NCI-H774 (cell line): ENCODE results near the gene B3GALT4.
A peak's percentile ranks its signal among the peaks of the same experiment; 100 is the strongest.
"Not testable (repeated sequence)": the region's sequence is repeated elsewhere in the genome, so short reads cannot be mapped to it uniquely, and the experiment has no call there.

Experiments used
- DNase-seq: peaks from one replicate; lab custom pipeline; 2025; lab: John Stamatoyannopoulos, UW

B3GALT4 gene, protein sequence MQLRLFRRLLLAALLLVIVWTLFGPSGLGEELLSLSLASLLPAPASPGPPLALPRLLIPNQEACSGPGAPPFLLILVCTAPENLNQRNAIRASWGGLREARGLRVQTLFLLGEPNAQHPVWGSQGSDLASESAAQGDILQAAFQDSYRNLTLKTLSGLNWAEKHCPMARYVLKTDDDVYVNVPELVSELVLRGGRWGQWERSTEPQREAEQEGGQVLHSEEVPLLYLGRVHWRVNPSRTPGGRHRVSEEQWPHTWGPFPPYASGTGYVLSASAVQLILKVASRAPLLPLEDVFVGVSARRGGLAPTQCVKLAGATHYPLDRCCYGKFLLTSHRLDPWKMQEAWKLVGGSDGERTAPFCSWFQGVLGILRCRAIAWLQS

DNA sequence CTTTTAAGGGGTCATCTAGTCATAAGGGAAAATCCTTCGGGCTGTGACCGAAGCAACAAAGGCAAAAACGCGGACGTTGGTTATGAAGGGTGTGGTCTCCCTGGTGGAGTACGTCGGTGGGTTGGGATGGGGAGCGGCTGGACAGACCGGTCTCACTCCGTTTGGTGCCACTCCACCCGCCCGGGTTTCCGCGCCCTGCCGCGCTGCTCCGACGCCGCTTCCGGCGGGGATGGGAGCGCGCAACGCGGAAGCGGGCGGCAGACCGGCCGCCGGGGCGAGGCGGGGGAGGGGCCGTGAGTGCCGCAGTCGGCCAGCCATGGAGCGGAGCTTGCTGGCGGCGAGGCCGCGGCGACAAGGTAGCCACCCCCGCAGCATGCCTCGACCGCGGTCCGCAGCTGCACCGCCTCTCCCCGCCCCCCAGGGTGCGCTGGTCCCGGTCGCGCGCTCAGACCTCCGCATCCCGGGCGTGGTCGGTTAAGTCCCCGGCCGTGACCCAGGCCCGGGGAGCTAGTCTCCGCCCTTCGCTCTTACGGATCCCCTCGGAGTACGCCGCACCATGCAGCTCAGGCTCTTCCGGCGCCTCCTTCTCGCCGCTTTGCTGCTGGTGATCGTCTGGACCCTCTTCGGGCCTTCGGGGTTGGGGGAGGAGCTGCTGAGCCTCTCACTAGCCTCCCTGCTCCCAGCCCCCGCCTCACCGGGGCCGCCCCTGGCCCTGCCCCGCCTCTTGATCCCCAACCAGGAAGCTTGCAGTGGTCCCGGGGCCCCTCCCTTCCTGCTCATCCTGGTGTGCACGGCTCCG, at the start of gene B3GALT4:
B3GALT4 (plus strand) TSS at position 260 of the 799 bp plus-strand sequence; CDS start at position 557, 297 bp downstream.
- DNase-seq, result peak; percentile 75

DNA sequence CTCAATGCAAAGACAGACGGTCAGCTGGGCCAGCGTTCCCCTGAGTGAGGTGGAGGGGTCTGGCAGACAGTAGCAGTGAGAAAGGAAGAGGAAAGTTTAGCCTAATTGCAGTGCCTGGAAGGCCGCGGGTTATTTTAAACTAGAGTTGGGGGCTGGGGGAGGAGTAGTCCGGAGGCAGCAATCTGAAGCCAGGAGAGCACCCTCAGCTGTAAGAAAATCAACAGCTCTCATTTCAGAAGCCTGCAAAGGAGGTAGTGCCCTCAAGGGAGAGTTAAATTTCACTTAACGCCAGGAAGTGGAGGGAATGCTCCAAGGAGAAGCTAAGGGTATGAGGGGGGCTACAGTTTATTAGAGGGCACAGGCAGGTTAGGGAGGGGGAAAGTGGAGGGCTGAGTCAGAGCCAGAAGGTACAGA, 41.7 kb upstream of the B3GALT4 start:
- DNase-seq, result no peak

DNA sequence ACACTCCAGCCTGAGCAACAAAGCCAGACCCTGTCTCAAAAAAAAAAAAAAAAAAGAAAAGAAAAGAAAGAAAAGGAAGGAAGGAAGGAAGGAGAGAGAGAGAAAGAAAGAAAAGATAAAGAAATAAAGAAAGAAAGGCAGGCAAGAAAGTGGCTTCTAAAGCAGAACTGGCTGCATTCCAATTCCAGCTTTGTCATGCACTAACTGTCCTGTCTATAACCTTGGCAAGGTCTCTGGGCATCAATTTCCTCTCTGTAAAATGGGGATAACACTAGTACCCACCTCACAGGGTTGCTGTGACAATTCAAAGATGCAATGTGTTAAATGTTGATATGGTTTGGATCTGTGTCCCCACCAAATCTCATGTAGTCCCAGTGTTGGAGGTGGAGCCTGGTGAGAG, 40.6 kb upstream of the B3GALT4 start:
- DNase-seq, result no peak

DNA sequence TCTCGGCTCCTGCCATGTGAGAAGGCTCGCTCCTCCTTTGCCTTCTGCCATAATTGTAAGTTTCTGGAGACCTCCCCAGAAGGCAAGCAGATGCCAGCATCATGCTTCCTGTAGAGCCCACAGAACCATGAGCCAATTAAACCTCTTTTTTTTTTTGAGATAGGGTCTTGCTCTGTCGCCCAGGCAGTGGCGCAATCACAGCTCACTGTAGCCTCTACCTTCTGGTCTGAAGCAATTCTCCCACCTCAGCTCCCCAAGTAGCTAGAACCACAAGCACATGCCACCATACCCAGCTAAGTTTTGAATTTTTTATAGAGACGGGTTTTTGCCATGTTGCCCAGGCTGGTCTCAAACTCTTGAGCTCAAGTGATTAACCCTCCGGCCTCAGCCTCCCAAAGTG, 40.1 kb upstream of the B3GALT4 start:
- no peak for DNase-seq

DNA sequence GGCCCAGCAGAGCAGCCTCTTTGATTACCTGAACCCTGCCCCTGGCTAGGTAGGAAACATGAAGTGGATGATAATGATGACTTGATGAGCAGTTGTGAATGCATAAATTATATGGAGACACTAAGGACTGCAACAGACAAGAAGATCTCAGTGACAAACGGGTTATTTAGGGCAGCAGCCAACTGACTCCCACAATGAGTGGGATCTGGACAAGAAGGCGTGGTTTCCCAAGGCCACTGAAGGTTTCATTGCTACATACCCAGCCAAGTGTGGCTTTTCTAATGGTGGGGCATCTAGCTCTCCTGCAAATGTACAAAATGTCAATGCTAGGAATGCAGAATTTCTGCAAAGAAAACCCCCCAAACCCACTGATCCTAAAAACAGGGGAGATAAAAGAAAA, 39.2 kb upstream of the B3GALT4 start:
- DNase-seq, result no peak

DNA sequence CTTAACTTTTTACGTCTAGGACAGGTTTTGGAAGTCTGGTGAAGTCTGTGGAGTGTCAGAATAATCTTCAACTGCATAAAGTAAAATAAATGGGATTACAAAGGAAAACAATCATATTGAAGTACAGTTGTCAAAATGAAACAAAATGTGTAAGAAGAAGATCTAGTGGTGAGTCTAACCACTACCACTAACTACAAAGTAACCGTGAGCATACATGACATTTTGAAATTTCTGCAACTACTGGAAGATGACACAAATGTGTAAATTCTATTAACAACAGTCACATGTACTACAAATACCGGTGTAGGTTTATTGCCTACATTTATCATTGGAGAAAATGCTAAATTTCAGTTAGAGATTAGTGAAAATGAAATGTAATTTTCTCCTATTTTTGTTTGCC, 35.0 kb upstream of the B3GALT4 start:
- DNase-seq, result no peak

DNA sequence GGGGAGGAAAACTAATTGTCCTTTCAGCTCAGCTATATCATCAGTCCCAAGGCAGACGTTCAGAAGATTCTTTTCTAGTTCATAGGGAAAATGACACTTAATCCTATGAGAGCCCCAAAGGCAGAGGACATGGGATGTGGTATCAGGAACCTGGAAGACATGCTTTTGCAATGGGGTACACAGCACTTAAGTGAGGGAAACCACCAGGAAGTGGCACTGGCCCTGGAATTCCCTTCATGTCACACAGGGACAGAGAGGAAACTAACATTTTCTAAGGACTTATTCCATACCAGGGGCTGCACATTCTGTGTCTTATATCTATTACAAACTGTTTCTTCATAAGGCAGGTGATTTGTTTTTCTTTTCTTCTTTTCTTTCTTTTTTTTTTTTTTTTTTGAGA, 33.4 kb upstream of the B3GALT4 start:
- no peak for DNase-seq

DNA sequence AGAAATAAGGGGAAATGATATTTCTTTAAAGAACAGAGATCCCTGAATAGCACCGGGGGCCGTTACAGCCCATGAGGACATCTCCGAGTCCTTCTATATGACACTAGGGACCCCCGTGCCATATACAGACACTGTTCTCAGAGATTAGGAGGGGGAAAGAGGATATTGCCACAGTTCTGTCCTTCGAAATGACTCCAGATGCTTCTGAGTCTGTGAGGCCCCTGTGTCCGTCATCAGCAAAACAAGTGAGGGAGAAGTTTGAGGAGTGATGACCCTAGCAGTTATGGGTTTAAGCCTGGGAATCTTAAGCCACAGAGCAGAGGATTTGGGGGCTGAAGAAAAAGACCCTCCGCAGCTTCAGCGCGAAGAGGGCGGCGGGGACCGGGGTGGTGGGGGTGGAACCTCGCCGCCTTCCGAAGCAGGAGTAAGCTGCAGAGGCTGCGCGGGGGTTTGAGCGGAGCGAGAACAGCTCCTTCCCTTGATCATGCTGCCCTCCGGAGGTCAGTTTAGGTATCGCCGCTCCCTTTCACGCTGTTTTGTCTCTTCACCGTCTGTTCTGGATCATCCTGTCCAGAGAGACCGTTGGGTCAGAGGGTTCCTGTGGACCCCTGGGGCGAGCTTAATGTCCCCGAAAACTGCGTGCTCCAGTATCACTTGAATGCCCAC, 28.8 kb upstream of the B3GALT4 start:
- peak; percentile 71 for DNase-seq

DNA sequence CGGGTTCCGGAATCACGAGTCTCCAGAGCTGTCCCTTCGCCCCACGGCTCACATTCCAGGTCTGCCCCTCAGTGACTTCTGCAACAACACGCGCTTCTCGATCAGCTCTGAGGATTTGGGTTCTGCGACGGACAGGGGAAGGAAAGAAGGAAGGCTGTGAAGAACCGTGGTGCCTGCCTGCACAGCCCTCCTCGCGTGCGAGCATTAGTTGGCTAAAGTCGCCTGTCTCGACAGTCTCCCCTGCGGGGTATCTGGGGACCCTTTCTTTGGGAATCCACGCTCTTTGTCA, 28.3 kb upstream of the B3GALT4 start:
- DNase-seq, result no peak

DNA sequence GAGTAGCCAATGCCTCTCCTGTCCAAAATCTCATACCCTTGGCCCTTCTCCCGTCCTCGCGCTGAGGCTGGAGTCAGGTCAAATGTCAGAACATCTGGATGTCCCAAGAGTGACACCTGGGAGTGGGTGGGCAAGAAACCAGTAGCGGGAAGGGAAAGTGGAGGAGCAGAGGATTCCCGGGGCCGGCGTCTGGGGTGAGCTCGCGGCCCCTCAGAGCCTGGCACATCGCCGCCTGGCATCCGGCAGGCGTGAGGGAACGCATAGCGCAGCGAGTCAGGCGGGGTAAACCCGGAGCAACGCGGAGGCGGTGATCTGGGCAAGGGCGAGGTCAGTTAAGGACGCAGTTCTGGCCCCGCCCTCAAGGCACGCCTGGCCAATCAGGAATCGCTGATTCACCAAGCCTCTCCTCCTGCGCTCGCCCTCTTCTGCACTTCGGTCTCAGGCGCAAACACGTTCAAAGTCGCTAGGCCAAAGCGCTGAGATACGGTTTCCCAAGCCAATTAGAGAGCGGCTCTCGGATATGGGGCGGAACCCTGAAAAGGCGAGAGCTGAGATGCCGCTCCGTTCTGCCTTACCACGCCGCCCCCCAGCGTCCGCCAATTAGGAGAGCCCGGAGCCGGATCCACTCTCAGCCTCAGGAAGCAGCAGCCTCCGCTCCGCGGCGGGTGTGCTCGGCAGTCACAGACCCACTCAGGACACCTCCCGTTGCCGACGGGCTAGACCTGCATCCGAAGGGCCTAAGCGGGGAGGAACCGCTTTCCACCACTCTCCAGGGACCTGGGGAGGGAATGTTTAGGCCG, 27.8 kb upstream of the B3GALT4 start:
- DNase-seq, result peak; percentile 98

DNA sequence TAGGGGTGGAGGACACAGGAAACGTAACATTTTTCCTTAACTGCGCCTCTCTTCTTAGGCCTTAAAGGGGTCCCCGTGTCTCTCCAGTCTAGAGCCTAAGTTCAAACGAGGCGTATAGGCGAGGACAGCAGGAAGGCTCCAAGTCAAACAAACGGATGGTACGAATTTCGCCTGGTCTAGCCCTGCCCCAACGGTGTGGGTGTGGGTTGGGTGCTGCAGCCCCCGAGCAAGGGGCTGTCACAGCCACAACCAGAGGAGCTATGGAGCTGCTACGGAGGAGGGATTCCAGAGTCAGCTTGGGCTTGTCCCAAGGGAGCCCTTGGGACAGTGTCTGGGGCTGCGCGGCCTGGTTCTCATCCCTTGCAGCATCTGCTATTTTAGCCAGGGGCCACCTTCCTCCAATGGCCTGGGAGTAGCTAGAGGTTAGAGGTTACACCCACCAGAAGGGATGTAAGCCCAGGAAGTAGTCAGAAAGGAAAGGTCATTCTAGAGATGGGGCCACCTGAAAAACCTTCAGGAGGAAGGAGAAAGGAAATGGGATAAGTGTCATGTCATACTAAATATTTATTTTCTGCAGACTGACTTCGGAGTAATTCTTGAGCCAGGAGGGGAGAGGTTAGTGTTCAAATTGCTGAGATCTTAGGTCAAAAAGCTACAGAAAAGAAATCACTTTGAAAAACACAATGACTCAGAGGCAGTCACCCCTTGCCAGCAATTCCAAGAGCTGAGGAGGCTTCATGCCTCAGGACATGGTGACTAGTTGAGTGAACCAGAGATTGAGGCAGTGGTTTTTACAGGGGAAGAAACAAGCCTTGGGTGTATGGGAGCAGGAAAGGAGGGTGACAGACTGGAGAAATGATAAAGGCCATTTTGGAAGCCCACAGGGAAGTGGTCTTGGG, 26.9 kb upstream of the B3GALT4 start:
- DNase-seq, result no peak

DNA sequence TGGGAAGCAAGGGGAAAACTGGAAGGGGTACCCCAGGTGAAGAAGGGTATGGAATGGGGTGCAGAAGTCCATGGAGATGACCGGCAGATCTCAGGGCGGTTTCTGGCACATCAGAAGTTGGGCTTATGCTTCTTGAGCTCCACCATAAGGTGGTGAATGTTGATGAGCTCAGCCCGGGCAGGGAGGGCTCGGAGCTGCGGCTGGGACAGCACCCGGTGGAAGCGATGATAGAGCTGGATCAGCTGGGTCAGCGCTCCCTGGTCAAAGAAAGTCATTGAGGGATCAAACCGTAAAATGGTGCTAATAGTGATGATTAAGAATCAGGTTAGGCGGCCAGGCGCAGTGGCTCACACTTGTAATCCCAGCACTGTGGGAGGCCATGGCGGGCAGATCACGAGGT, 26.2 kb upstream of the B3GALT4 start:
- no peak for DNase-seq

DNA sequence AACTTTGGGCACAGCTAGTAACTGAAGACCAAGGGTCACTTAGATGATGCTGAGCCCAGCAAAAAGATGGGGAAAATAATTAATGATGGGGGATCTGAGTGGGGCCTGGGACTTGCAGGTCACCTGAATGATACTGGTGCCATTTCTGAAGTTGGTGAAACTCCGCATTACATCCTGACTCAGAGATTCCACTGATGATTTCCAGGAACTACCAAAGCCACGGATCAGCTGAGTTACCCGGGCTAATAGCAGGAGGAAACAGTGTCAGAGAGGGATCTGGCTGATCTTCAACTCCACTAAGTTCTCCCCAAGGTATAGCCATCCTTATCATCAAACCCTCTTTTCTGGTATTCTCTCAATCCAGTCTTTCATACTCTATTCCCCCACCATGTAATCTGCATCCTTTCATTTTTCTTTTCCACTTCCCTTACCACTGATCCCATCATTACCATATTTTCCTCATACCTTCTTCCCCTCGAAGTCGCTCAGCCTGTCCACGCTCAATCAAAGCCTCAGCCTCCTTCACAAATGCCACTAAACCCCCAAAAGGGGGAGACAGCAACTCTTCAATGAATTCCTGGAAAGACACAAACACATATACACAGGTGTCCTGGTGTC, 25.4 kb upstream of the B3GALT4 start:
- DNase-seq, result no peak

DNA sequence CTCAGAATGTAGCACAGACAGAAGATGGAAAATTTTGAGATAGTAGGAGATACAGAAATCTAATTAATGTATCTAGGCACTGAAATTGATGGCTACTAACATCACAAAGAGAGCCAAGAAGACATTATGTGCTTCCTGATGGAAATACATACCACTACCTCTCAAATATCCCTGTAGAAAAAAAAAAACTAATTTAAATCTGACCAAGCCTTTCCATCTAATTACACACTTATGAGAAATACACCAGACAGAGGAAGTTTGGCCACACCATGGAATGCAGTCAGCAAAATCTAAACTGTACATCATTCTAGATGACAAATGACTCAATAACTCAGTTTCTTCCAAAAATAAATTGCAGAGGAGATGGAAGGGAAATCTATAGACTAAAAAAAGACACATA, 24.2 kb upstream of the B3GALT4 start:
- DNase-seq, result no peak

DNA sequence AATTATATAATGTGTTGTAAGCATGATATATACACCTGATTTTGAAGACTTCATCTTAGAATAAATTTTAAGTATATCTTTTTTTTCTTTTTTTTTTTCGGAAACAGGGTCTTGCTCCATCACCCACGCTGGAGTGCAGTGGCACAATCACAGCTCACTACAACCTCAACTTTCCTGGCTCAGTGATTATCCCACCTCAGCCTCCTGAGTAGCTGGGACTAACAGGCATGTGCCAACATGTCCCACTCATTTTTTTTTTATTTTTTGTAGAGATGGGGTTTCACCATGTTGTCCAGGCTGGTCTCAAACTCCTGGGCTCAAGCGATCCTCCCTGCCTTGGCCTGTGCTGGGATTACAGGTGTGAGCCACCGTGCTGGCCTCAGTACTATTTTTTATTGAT, 22.3 kb upstream of the B3GALT4 start:
- DNase-seq, result no peak

DNA sequence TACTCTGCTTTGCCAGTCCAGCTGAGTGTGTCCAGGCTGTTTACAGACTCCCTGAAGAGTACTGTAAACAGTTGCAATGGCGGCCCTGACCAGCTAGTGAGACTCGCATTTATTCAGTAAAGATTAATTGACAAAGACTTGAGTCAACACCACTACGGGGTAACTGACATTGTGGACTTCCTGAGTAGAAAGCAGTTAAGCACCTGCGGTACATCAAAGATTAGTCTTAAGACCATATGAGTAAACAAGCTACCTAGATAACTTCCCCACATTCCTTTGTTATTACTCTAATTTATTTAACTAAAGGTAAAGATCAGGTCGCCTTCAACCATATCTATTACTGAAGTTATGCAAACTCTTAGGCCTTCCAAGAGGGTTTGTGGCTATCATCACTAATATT, 17.9 kb upstream of the B3GALT4 start:
- DNase-seq, result no peak

DNA sequence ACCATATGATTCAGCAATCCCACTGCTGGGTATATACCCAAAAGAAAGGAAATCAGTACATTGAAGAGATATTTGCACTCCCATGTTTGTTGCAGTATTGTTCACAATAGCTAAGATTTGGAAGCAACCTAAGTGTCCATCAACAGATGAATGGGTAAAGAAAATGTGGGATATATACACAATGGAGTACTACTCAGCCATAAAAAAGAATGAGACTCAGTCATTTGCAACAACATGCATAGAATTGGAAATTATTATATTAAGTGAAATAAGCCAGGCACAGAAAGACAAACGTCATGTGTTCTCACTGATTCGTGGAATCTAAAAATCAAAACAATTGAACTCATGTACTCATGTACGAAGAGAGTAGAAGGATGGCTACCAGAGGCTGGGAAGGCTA, 14.4 kb upstream of the B3GALT4 start:
- not testable (repeated sequence) for DNase-seq

DNA sequence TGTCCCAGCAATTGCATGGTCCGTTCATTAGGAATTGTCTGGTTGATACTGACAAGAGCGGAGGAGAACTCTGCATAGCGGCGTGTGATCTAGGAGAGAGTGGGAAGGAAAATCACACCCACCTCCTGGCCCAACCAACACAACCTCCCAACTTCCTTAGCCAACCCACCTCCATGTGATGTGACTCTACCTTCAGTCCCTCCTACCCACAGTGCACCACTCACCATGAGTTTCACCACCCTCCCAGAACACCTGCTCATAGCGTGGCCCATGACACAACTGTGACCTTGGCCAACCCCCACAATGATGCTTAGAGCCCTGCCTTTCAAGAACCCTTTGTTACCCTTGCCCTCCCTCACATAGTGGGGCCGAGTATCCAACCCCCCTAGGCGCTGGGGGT, 12.9 kb upstream of the B3GALT4 start:
- DNase-seq, result no peak

DNA sequence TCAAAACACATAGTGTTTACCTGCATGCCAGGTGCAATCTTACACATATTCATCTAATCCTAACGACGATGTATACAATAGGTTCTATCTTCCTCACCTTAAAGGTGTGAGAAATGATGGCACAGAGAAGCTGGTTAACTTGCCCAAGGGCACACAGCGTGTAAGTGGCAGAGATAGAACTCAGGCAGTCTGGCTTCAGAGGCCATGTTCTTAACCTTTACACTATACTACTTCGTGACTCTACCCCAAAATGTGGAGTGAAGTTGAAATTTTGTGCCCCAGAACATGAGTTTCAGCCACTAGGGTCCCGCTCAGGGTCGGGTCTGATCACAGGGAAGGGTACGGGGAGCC, 5.8 kb upstream of the B3GALT4 start:
- DNase-seq, result no peak

DNA sequence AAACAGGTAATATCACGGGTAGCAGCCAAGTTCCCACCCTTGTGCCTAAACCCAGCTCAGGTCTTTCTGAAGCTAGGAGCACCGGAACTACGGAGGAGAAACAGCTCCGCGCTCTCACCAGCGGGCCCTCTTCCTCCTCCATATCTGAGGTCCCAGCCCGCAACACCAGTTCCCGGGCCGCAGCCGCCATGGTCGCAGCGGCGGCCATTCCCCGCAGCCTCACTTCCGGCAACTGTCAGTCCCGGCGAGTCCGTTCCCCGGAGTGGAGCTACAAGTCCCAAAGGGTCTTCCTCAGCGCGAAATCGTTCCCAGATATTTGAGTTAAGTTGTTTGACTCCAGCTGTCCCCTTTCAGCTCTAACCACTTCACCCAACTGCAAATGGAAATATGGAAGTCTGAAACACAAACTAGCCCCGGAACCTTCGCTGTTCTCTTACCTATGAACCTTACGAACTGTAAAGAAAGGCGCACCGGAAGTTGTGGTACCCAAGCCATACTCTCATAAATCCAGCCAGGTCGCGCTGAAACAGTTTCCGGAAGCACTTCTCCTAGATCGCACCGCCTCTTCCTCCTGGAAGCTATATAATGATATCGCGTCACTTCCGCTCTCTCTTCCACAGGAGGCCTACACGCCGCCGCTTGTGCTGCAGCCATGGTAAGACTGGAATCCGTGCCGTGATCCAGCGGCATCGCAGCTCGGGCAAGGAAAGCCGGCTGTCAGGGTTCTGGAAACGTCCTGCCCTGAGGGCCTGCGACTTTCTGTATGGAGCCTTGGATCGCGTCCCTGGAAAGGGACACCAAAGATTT, 5.3 kb upstream of the B3GALT4 start, which contains the start of the genes RPS18 and VPS52:
RPS18 (plus strand) TSS at position 608 of the 807 bp plus-strand sequence; CDS start at position 653, 45 bp downstream.
VPS52 (minus strand) TSS at position 409 of the 807 bp plus-strand sequence; CDS start at position 208, 201 bp downstream.
- DNase-seq, result peak; percentile 97
